Measurements from ENCODE around the gene LRRC28.
"Not testable (repeated sequence)": the region's sequence is repeated elsewhere in the genome, so short reads cannot be mapped to it uniquely, and the experiment has no call there.

The LRRC28 gene

GRCh38 chr15:99393641-99394040, 142.4 kb downstream of the LRRC28 start:
- no peak for DNase-seq (ENCODE audit: low read depth, low spot score)

GRCh38 chr15:99396375-99396774, 145.1 kb downstream of the LRRC28 start:
- no peak for DNase-seq (ENCODE audit: low read depth, low spot score)

- DNase-seq (ENCODE audit: low read depth, low spot score) = no peak
Observed at GRCh38 chr15:99399061-99399460, 147.8 kb downstream of the LRRC28 start.

GRCh38 chr15:99399618-99400017, 148.3 kb downstream of the LRRC28 start:
- DNase-seq (ENCODE audit: low read depth, low spot score) = no peak

GRCh38 chr15:99401216-99401615, 149.9 kb downstream of the LRRC28 start:
- DNase-seq (ENCODE audit: low read depth, low spot score) = not testable (repeated sequence)

GRCh38 chr15:99402014-99402729, 150.9 kb downstream of the LRRC28 start:
- DNase-seq (ENCODE audit: low read depth, low spot score) = no peak

- DNase-seq (ENCODE audit: low read depth, low spot score) = no peak
Observed at GRCh38 chr15:99403597-99403996, 152.3 kb downstream of the LRRC28 start.

GRCh38 chr15:99404454-99404853, 153.2 kb downstream of the LRRC28 start:
- no peak for DNase-seq (ENCODE audit: low read depth, low spot score)

- DNase-seq (ENCODE audit: low read depth, low spot score) = no peak
Observed at GRCh38 chr15:99406120-99406519, 154.8 kb downstream of the LRRC28 start.

GRCh38 chr15:99406716-99407487, 155.6 kb downstream of the LRRC28 start:
- DNase-seq (ENCODE audit: low read depth, low spot score) = no peak

- DNase-seq (ENCODE audit: low read depth, low spot score) = no peak
Observed at GRCh38 chr15:99407716-99408115, 156.4 kb downstream of the LRRC28 start.

- DNase-seq (ENCODE audit: low read depth, low spot score) = no peak
Observed at GRCh38 chr15:99408236-99409096, 157.2 kb downstream of the LRRC28 start.

GRCh38 chr15:99409097-99409473, 157.8 kb downstream of the LRRC28 start:
- no peak for DNase-seq (ENCODE audit: low read depth, low spot score)

- DNase-seq (ENCODE audit: low read depth, low spot score) = no peak
Observed at GRCh38 chr15:99409560-99409959, 158.3 kb downstream of the LRRC28 start.

GRCh38 chr15:99410477-99410876, 159.2 kb downstream of the LRRC28 start:
- DNase-seq (ENCODE audit: low read depth, low spot score) = no peak

GRCh38 chr15:99411234-99411633, 160.0 kb downstream of the LRRC28 start:
- DNase-seq (ENCODE audit: low read depth, low spot score) = no peak

GRCh38 chr15:99412082-99412481, 160.8 kb downstream of the LRRC28 start:
- no peak for DNase-seq (ENCODE audit: low read depth, low spot score)

- no peak for DNase-seq (ENCODE audit: low read depth, low spot score)
Observed at GRCh38 chr15:99412626-99413025, 161.3 kb downstream of the LRRC28 start.

- DNase-seq (ENCODE audit: low read depth, low spot score) = no peak
Observed at GRCh38 chr15:99413955-99414754, 162.9 kb downstream of the LRRC28 start.

GRCh38 chr15:99414755-99415731, 163.8 kb downstream of the LRRC28 start:
- no peak for DNase-seq (ENCODE audit: low read depth, low spot score)
